Colonic mucosa (tissue), 4 donors: ENCODE results near the gene RUNX2. TPM values are rescaled to one million over a fixed set of nuclear protein-coding genes. Genes with fewer than 3 reads are reported as not detected.

Source experiments
- DNase-seq: peaks from one replicate; pipeline ENCODE4 v3.0.0-alpha.2; 2020
- H3K27ac ChIP-seq: fragments of 200-600 bp; one replicate; pipeline ENCODE4 v1.8.0; 2021
- H3K27me3 ChIP-seq: fragments of 200-600 bp; one replicate; pipeline ENCODE4 v1.8.0; 2021
- H3K36me3 ChIP-seq: fragments of 200-600 bp; one replicate; pipeline ENCODE4 v1.8.0; 2021
- H3K4me1 ChIP-seq: fragments of 200-600 bp; one replicate; pipeline ENCODE4 v1.8.0; 2021; ENCODE audit warnings: mild to moderate bottlenecking
- H3K4me3 ChIP-seq: fragments of 200-600 bp; one replicate; pipeline ENCODE4 v1.8.0; 2021
- H3K9ac ChIP-seq, 2 donors: one replicate each; pipeline ENCODE4 v1.7.0; 2013; ENCODE audit warnings: control low read depth in 2 of 2, low read depth in 2 of 2, low read length in 2 of 2
- H3K9me3 ChIP-seq: fragments of 200-600 bp; one replicate; pipeline ENCODE4 v1.8.0; 2021
- intact Hi-C: fragments of 100-400 bp; cut with DNase I; formaldehyde crosslinking; loops from one replicate; pipeline ENCODE4 v1.14.1; 2022
- total RNA-seq, 2 donors: library from RNA; stranded (reverse); fragmentation: NEBNext Ultra II Directional in 1 of 2; extraction: Animal tissue kit (Norgen Biotek cat#: 25700) in 1 of 2; gene quantifications; one replicate each; pipeline ENCODE4 v1.2.1, GENCODE V29; 2021
- TF ChIP-seq, protein P1 (sequence below): fragments of 200-600 bp; IDR thresholded peaks from one replicate; pipeline ENCODE4 v1.8.0; 2022; ENCODE audit warnings: antibody characterized with exemption, mild to moderate bottlenecking
- donor health status: healthy.
- donor health status: DM: no; HTN: no; CAD: no.
- donor health status: DM: no; HTN: no; CAD: no.

Gene RUNX2
- total RNA-seq, 2 donors from 2014 or later, result 1.7 to 2.6 TPM

DNA sequence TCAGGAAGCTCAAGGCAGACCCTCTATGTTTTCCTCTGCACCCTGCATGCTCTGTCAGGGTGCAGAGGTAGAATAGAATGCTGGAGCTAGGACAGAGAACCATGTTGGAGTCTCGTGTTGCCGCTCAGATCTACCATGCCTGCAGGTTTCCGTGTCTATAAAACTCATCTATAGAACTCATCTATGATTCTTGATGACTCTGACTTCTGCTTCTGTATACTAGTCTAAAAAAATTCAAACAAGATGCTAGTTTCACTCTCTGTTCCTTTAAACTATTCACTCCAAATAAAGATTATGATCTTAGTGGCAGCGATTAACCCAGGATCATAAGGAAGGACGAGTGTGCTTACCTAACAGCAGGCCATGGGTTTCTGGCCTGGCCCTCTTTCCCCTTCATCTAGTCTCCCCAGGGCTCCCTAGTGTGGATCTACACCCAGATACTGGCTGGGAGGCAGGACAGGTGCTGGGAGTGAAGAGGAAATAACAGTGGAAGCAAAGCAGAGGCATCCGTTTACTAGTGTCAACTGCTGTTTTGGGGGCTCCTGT lies 212.3 kb downstream of the RUNX2 start:
- DNase-seq, result no peak
- Histone ChIP-seq H3K4me1 (no peaks in the 10 kb centered on the region), H3K27ac (no peak overlapping the region), H3K9ac (no peak overlapping the region), H3K27me3 (no peaks in the 10 kb centered on the region), H3K36me3 (no peaks in the 10 kb centered on the region), H3K4me3 (no peak overlapping the region), H3K9me3 (no peaks in the 10 kb centered on the region)
- intact Hi-C loops, result no loop called here
- TF ChIP-seq, protein P1, sequence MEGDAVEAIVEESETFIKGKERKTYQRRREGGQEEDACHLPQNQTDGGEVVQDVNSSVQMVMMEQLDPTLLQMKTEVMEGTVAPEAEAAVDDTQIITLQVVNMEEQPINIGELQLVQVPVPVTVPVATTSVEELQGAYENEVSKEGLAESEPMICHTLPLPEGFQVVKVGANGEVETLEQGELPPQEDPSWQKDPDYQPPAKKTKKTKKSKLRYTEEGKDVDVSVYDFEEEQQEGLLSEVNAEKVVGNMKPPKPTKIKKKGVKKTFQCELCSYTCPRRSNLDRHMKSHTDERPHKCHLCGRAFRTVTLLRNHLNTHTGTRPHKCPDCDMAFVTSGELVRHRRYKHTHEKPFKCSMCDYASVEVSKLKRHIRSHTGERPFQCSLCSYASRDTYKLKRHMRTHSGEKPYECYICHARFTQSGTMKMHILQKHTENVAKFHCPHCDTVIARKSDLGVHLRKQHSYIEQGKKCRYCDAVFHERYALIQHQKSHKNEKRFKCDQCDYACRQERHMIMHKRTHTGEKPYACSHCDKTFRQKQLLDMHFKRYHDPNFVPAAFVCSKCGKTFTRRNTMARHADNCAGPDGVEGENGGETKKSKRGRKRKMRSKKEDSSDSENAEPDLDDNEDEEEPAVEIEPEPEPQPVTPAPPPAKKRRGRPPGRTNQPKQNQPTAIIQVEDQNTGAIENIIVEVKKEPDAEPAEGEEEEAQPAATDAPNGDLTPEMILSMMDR, result no peak

GRCh38 chr6:45541934-45542333 lies 213.8 kb downstream of the RUNX2 start:
- H3K9ac ChIP-seq, result no peak overlapping the region
- no peaks in the 10 kb centered on the region for H3K36me3 ChIP-seq
- TF ChIP-seq, protein P1, result no peak
- intact Hi-C loops, result no loop called here
- DNase-seq, result no peak
- no peak overlapping the region for H3K27ac ChIP-seq
- no peaks in the 10 kb centered on the region for H3K27me3 ChIP-seq
- H3K9me3 ChIP-seq, result no peaks in the 10 kb centered on the region
- H3K4me3 ChIP-seq, result no peak overlapping the region
- no peaks in the 10 kb centered on the region for H3K4me1 ChIP-seq

GRCh38 chr6:45543298-45544235 lies 215.4 kb downstream of the RUNX2 start:
- intact Hi-C loops, result no loop called here
- Histone ChIP-seq H3K4me3 (no peak overlapping the region), H3K27ac (no peak overlapping the region), H3K9ac (no peak overlapping the region), H3K36me3 (no peaks in the 10 kb centered on the region), H3K9me3 (no peaks in the 10 kb centered on the region), H3K27me3 (no peaks in the 10 kb centered on the region), H3K4me1 (no peaks in the 10 kb centered on the region)
- TF ChIP-seq, protein P1, result no peak
- no peak for DNase-seq

GRCh38 chr6:45545416-45545815 lies 217.3 kb downstream of the RUNX2 start:
- H3K27ac ChIP-seq, result no peak overlapping the region
- no peak overlapping the region for H3K9ac ChIP-seq
- H3K27me3 ChIP-seq, result no peaks in the 10 kb centered on the region
- no peak overlapping the region for H3K4me3 ChIP-seq
- DNase-seq, result no peak
- intact Hi-C loops, result no loop called here
- TF ChIP-seq, protein P1, result no peak
- H3K9me3 ChIP-seq, result no peaks in the 10 kb centered on the region
- no peaks in the 10 kb centered on the region for H3K4me1 ChIP-seq
- no peaks in the 10 kb centered on the region for H3K36me3 ChIP-seq

GRCh38 chr6:45548657-45549515 lies 220.8 kb downstream of the RUNX2 start:
- H3K4me1 ChIP-seq, result no peaks in the 10 kb centered on the region
- H3K36me3 ChIP-seq, result no peaks in the 10 kb centered on the region
- no peak for DNase-seq
- H3K27me3 ChIP-seq, result no peaks in the 10 kb centered on the region
- intact Hi-C loops, result no loop called here
- TF ChIP-seq, protein P1, result no peak
- H3K9me3 ChIP-seq, result no peaks in the 10 kb centered on the region
- no peak overlapping the region for H3K4me3 ChIP-seq
- no peak overlapping the region for H3K27ac ChIP-seq
- H3K9ac ChIP-seq, result no peak overlapping the region
